Psoas muscle (tissue), 8 donors: Measurements from ENCODE around the gene LGR4. TPM values are rescaled to one million over a fixed set of nuclear protein-coding genes. Genes with fewer than 3 reads are reported as not detected.
"Not testable (repeated sequence)": the region's sequence is repeated elsewhere in the genome, so short reads cannot be mapped to it uniquely, and the experiment has no call there.

Experiments
- ATAC-seq, 4 donors: fragments of 200-7000 bp; cut with Tn5 transposase; one replicate each; pipeline ENCODE4 v1.9.1; 2020; ENCODE audit warnings: moderate library complexity in 3 of 4, mild to moderate bottlenecking in 2 of 4
- DNase-seq, 2 donors: peaks; one replicate each; pipeline ENCODE4 v3.0.0-alpha.2; 2020
- H3K27ac ChIP-seq: fragments of 200-600 bp; one replicate; pipeline ENCODE4 v1.8.0; 2022
- H3K27me3 ChIP-seq, 3 donors: fragments of 200-600 bp in 1 of 3; one replicate each; pipeline versions ENCODE4 v1.6.1 to v1.8.0; 2013 to 2022; ENCODE audit warnings: low read length in 2 of 3, mild to moderate bottlenecking in 2 of 3, moderate library complexity in 1 of 3; ENCODE audit not compliant: insufficient read depth in 3 of 3
- H3K36me3 ChIP-seq, 2 donors: fragments of 200-600 bp in 1 of 2; one replicate each; pipeline versions ENCODE4 v1.6.1 to v1.8.0; 2013 to 2022; ENCODE audit warnings: low read depth in 1 of 2, mild to moderate bottlenecking in 1 of 2, moderate library complexity in 1 of 2; ENCODE audit not compliant: insufficient read depth in 1 of 2
- H3K4me1 ChIP-seq: fragments of 200-600 bp; one replicate; pipeline ENCODE4 v1.8.0; 2022
- H3K4me3 ChIP-seq: fragments of 200-600 bp; one replicate; pipeline ENCODE4 v1.8.0; 2022; ENCODE audit warnings: mild to moderate bottlenecking
- H3K9me3 ChIP-seq: fragments of 200-600 bp; one replicate; pipeline ENCODE4 v1.8.0; 2022
- CTCF ChIP-seq: fragments of 200-600 bp; IDR thresholded peaks from one replicate; pipeline ENCODE4 v1.8.0; 2022; ENCODE audit warnings: antibody characterized with exemption
- WGBS, 3 donors: extraction: QIAGEN DNeasy Blood & Tissue Kit; methylation state at CpG; one replicate each; pipeline versions ENCODE4 v1.1.6 to v1.1.7; 2013; 5-methylcytosine and 5-hydroxymethylcytosine counted together
- intact Hi-C, 2 donors: fragments of 100-400 bp; cut with DNase I; formaldehyde crosslinking; loops; one replicate each; pipeline versions ENCODE4 v1.11.0 to v1.14.2; 2022
- polyA plus RNA-seq, 3 donors: library from polyadenylated mRNA; stranded (reverse); fragments of 200-250 nt; gene quantifications; one replicate each; pipeline ENCODE4 v1.2.3, GENCODE V29; 2013
- total RNA-seq, 4 donors: library from RNA; stranded (reverse); fragmentation: NEBNext Ultra II Directional in 2 of 4; extraction: Animal tissue kit (Norgen Biotek cat#: 25700) in 2 of 4; gene quantifications; one replicate each; pipeline versions ENCODE4 v1.2.1 to v1.2.4, GENCODE V29; 2021 to 2023
- donor health status: healthy with polysubstance abuse.
- donor health status: DM: no; HTN: no; CAD: no; lungs with moderate emphysema.
- donor health status: Bipolar disorder and iron deficiency.
- donor health status: healthy.
- donor health status: DM: yes; HTN: yes; CAD: no.
- donor health status: DM: no; HTN: no; CAD: no.
- donor health status: DM: no; HTN: no; CAD: no.
- donor health status: DM: yes; HTN: yes; CAD: no.

Gene LGR4
- total and polyA plus RNA-seq, 7 donors: 3.9 to 15.2 (median 8.0) TPM

- ATAC-seq: no peak
- H3K9me3 ChIP-seq: no peaks in the 10 kb centered on the region
- DNase-seq: no peak
- H3K36me3 ChIP-seq: no peaks in the 10 kb centered on the region
- H3K4me3 ChIP-seq: no peak overlapping the region
- H3K4me1 ChIP-seq: no peaks in the 10 kb centered on the region
- no peak overlapping the region for H3K27ac ChIP-seq
- no peak for TF ChIP-seq CTCF
- H3K27me3 ChIP-seq: no peaks in the 10 kb centered on the region
- intact Hi-C loops: no loop called here
- WGBS, 3 donors: 86 to 91% (median 88%) methylated on average over 5 of the region's 5 CpGs
These were observed 144.0 kb downstream of the LGR4 start for GRCh38 chr11:27328614-27329013.

GRCh38 chr11:27327064-27327463 lies 145.5 kb downstream of the LGR4 start:
- H3K27ac ChIP-seq, H3K4me1 ChIP-seq, ATAC-seq, H3K9me3 ChIP-seq, H3K4me3 ChIP-seq, H3K27me3 ChIP-seq, intact Hi-C loops, H3K36me3 ChIP-seq, DNase-seq: not testable (repeated sequence)
- WGBS, 3 donors: 96 to 100% (median 100%) methylated on average over 1 of the region's 2 CpGs

- 56 to 99% (median 83%) methylated on average over 3 of the region's 3 CpGs for WGBS, 3 donors
- not testable (repeated sequence) for H3K36me3 ChIP-seq
These were observed 150.4 kb downstream of the LGR4 start for GRCh38 chr11:27322196-27322595.

GRCh38 chr11:27321340-27321739 lies 151.2 kb downstream of the LGR4 start:
- intact Hi-C loops, DNase-seq, ATAC-seq, H3K36me3 ChIP-seq, H3K27ac ChIP-seq, H3K9me3 ChIP-seq, H3K4me3 ChIP-seq, H3K27me3 ChIP-seq, H3K4me1 ChIP-seq: not testable (repeated sequence)
- WGBS, 3 donors: 93 to 95% (median 93%) methylated on average over 10 of the region's 10 CpGs

More at GRCh38 chr11:27322196-27322595, 150.4 kb downstream of the LGR4 start:
- intact Hi-C loops, H3K4me1 ChIP-seq, DNase-seq, ATAC-seq, H3K27ac ChIP-seq, H3K9me3 ChIP-seq, H3K4me3 ChIP-seq, H3K27me3 ChIP-seq: not testable (repeated sequence)

- intact Hi-C loops: no loop called here
- ATAC-seq: no peak
- WGBS, 3 donors: 48 to 63% (median 54%) methylated on average over 2 of the region's 2 CpGs
- no peaks in the 10 kb centered on the region for H3K9me3 ChIP-seq
- H3K36me3 ChIP-seq: no peaks in the 10 kb centered on the region
- no peak for TF ChIP-seq CTCF
- DNase-seq: no peak
- H3K27ac ChIP-seq: no peak overlapping the region
- no peaks in the 10 kb centered on the region for H3K27me3 ChIP-seq
- H3K4me3 ChIP-seq: no peak overlapping the region
- H3K4me1 ChIP-seq: no peaks in the 10 kb centered on the region
These were observed 153.5 kb downstream of the LGR4 start for GRCh38 chr11:27319072-27319471.

- H3K9me3 ChIP-seq: no peaks in the 10 kb centered on the region
- H3K4me3 ChIP-seq: no peak overlapping the region
- H3K27ac ChIP-seq: no peak overlapping the region
- ATAC-seq (no peak), DNase-seq (no peak)
- no peaks in the 10 kb centered on the region for H3K27me3 ChIP-seq
- no peaks in the 10 kb centered on the region for H3K36me3 ChIP-seq
- H3K4me1 ChIP-seq: no peaks in the 10 kb centered on the region
- WGBS, 3 donors: 63 to 76% (median 75%) methylated on average over 2 of the region's 2 CpGs
- intact Hi-C loops: no loop called here
- TF ChIP-seq CTCF: no peak
These were observed 154.8 kb downstream of the LGR4 start for GRCh38 chr11:27317751-27318150.

Other genes with a start within 250 kb of the LGR4 start
- gene CCDC34, start 109.6 kb downstream of the LGR4 start, total RNA-seq: 1 to 10 TPM; 2.1 to 5.2 (median 3.1) TPM
- gene CCDC34, start 109.6 kb downstream of the LGR4 start, polyA plus RNA-seq: 1 to 10 TPM; 1.9 to 7.6 (median 3.4) TPM
- gene LIN7C, start 34.0 kb upstream of the LGR4 start, total RNA-seq: 10 to 100 TPM; 13.1 to 18.9 (median 14.7) TPM
- gene LIN7C, start 34.0 kb upstream of the LGR4 start, polyA plus RNA-seq: 1 to 10 TPM; 4.2 to 5.1 (median 5.0) TPM
- gene BDNF, start 227.7 kb upstream of the LGR4 start, total RNA-seq: 1 to 10 TPM in 1 of 4 donors, under 1 TPM in 3; 0.04 to 3.4 (median 0.13) TPM
- gene BDNF, start 227.7 kb upstream of the LGR4 start, polyA plus RNA-seq: under 1 TPM in 2 of 3 donors, not detected in 1; 0.01 to 0.83 TPM